ENCODE data around the gene MTHFD2L.
"Not testable (repeated sequence)": the region's sequence is repeated elsewhere in the genome, so short reads cannot be mapped to it uniquely, and the experiment has no call there.

Gene MTHFD2L

GRCh38 chr4:74188912-74189311 is 31.0 kb downstream of the MTHFD2L start:
- DNase-seq (ENCODE audit: low read depth in 2 of 3, low spot score in 1 of 3), result no peak

- DNase-seq (ENCODE audit: low read depth in 2 of 3, low spot score in 1 of 3), result peak in 1 of 3 donors; percentile 22
Observed at GRCh38 chr4:74189331-74190043, 31.6 kb downstream of the MTHFD2L start.

GRCh38 chr4:74190332-74190731 is 32.4 kb downstream of the MTHFD2L start:
- DNase-seq (ENCODE audit: low read depth in 2 of 3, low spot score in 1 of 3), result no peak

- DNase-seq (ENCODE audit: low read depth in 2 of 3, low spot score in 1 of 3), result no peak
Observed at GRCh38 chr4:74190919-74191397, 33.0 kb downstream of the MTHFD2L start.

GRCh38 chr4:74197080-74197479 is 39.2 kb downstream of the MTHFD2L start:
- no peak for DNase-seq (ENCODE audit: low read depth in 2 of 3, low spot score in 1 of 3)

- DNase-seq (ENCODE audit: low read depth in 2 of 3, low spot score in 1 of 3), result no peak
Observed at GRCh38 chr4:74202062-74202586, 44.2 kb downstream of the MTHFD2L start.

- no peak for DNase-seq (ENCODE audit: low read depth in 2 of 3, low spot score in 1 of 3)
Observed at GRCh38 chr4:74203467-74203866, 45.5 kb downstream of the MTHFD2L start.

GRCh38 chr4:74205046-74205445 is 47.1 kb downstream of the MTHFD2L start:
- DNase-seq (ENCODE audit: low read depth in 2 of 3, low spot score in 1 of 3), result no peak

GRCh38 chr4:74205559-74205958 is 47.6 kb downstream of the MTHFD2L start:
- no peak for DNase-seq (ENCODE audit: low read depth in 2 of 3, low spot score in 1 of 3)

GRCh38 chr4:74206088-74206825 is 48.3 kb downstream of the MTHFD2L start:
- DNase-seq (ENCODE audit: low read depth in 2 of 3, low spot score in 1 of 3), result no peak

- not testable (repeated sequence) for DNase-seq (ENCODE audit: low read depth in 2 of 3, low spot score in 1 of 3)
Observed at GRCh38 chr4:74214457-74215159, 56.7 kb downstream of the MTHFD2L start.

- not testable (repeated sequence) for DNase-seq (ENCODE audit: low read depth in 2 of 3, low spot score in 1 of 3)
Observed at GRCh38 chr4:74215236-74215635, 57.3 kb downstream of the MTHFD2L start.

GRCh38 chr4:74217365-74217764 is 59.4 kb downstream of the MTHFD2L start:
- no peak for DNase-seq (ENCODE audit: low read depth in 2 of 3, low spot score in 1 of 3)

GRCh38 chr4:74218201-74218600 is 60.3 kb downstream of the MTHFD2L start:
- no peak for DNase-seq (ENCODE audit: low read depth in 2 of 3, low spot score in 1 of 3)

- no peak for DNase-seq (ENCODE audit: low read depth in 2 of 3, low spot score in 1 of 3)
Observed at GRCh38 chr4:74219240-74219639, 61.3 kb downstream of the MTHFD2L start.

- DNase-seq (ENCODE audit: low read depth in 2 of 3, low spot score in 1 of 3), result no peak
Observed at GRCh38 chr4:74223098-74223497, 65.2 kb downstream of the MTHFD2L start.

- no peak for DNase-seq (ENCODE audit: low read depth in 2 of 3, low spot score in 1 of 3)
Observed at GRCh38 chr4:74223801-74224200, 65.9 kb downstream of the MTHFD2L start.

- DNase-seq (ENCODE audit: low read depth in 2 of 3, low spot score in 1 of 3), result peak; percentile 63 to 73 (median 65)
Observed at GRCh38 chr4:74228691-74229640, 71.0 kb downstream of the MTHFD2L start.

- DNase-seq (ENCODE audit: low read depth in 2 of 3, low spot score in 1 of 3), result peak in 1 of 3 donors; percentile 8
Observed at GRCh38 chr4:74230902-74231499, 73.1 kb downstream of the MTHFD2L start.

GRCh38 chr4:74235135-74235534 is 77.2 kb downstream of the MTHFD2L start:
- DNase-seq (ENCODE audit: low read depth in 2 of 3, low spot score in 1 of 3), result no peak

Measured in stimulated activated CD4-positive, alpha-beta T cell treated with anti-CD3 and anti-CD28 coated beads, Interleukin-12 subunit alpha, Interleukin-12 subunit beta, amount 100 ng/mL, for 48 hours (primary cell).